Immature natural killer cell (primary cell): ENCODE results near the gene TMBIM1. TPM values are rescaled to one million over a fixed set of nuclear protein-coding genes. Genes with fewer than 3 reads are reported as not detected.

Experiments
- DNase-seq, 3 donors: peaks; one replicate each; pipeline ENCODE4 v3.0.0; 2022; ENCODE audit warnings: mixed read lengths in 1 of 3
- H3K27ac Mint-ChIP-seq, 6 donors: one replicate each; pipeline ENCODE4 v1.8.0; 2020; ENCODE audit warnings: mixed read lengths in 6 of 6, mild to moderate bottlenecking in 5 of 6, inconsistent platforms in 4 of 6, moderate library complexity in 3 of 6
- H3K27me3 Mint-ChIP-seq, 3 donors: one replicate each; pipeline ENCODE4 v1.8.0; 2020 to 2021; ENCODE audit warnings: low read depth in 3 of 3, mild to moderate bottlenecking in 3 of 3, mixed read lengths in 3 of 3, moderate library complexity in 3 of 3, inconsistent platforms in 1 of 3
- H3K36me3 Mint-ChIP-seq, 3 donors: one replicate each; pipeline ENCODE4 v1.8.0; 2020; ENCODE audit warnings: mixed read lengths in 3 of 3, inconsistent platforms in 2 of 3, mild to moderate bottlenecking in 2 of 3
- H3K4me1 Mint-ChIP-seq, 2 donors: one replicate each; pipeline ENCODE4 v1.8.0; 2020; ENCODE audit warnings: inconsistent platforms in 2 of 2, mild to moderate bottlenecking in 2 of 2, mixed read lengths in 2 of 2, moderate library complexity in 1 of 2
- H3K4me3 Mint-ChIP-seq, 5 donors: one replicate each; pipeline ENCODE4 v1.8.0; 2020; ENCODE audit warnings: mild to moderate bottlenecking in 5 of 5, mixed read lengths in 5 of 5, inconsistent platforms in 3 of 5, moderate library complexity in 3 of 5
- H3K9me3 Mint-ChIP-seq, 6 donors: one replicate each; pipeline ENCODE4 v1.8.0; 2020; ENCODE audit warnings: mild to moderate bottlenecking in 6 of 6, mixed read lengths in 6 of 6, inconsistent platforms in 4 of 6, moderate library complexity in 3 of 6
- polyA plus RNA-seq, 3 donors: library from polyadenylated mRNA; unstranded; fragments of 300-500 nt; fragmentation: Illumina TruSeq; gene quantifications; one replicate each; pipeline ENCODE4 v1.2.3, GENCODE V29; 2021

The TMBIM1 gene
- polyA plus RNA-seq, 3 donors from 2014 or later: 119 to 268 (median 155) TPM

DNA sequence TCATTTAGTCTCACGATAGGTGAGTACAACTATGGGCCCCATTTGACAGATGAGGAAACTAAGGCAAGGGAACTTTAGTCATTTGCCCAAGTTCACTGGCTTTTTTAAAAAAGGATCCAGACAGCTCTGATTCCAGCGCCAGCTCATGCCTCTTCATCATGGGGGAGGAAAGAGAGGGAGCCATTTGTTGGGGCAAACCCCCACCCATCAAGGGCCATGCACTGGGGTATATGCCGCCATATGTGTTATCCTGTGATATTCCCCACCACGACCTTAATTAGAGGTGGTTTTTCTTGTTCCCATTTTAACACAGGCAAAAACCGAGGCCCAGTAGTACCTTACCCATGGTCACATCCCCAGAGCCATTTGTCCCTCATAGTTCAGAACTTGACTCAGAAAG, 32.1 kb downstream of the TMBIM1 start:
- Mint-ChIP-seq H3K27ac (peak overlapping the region; percentile 49 to 80 (median 68)), H3K36me3 (peaks cover 6 to 12% (median 7%) of the 10 kb centered on the region in 3 donors), H3K27me3 (peaks cover 0 to 3% (median 1%) of the 10 kb centered on the region in 3 donors), H3K9me3 (no peaks in the 10 kb centered on the region), H3K4me1 (peaks cover 38 to 42% of the 10 kb centered on the region in 2 donors), H3K4me3 (no peak overlapping the region)
- no peak for DNase-seq

DNA sequence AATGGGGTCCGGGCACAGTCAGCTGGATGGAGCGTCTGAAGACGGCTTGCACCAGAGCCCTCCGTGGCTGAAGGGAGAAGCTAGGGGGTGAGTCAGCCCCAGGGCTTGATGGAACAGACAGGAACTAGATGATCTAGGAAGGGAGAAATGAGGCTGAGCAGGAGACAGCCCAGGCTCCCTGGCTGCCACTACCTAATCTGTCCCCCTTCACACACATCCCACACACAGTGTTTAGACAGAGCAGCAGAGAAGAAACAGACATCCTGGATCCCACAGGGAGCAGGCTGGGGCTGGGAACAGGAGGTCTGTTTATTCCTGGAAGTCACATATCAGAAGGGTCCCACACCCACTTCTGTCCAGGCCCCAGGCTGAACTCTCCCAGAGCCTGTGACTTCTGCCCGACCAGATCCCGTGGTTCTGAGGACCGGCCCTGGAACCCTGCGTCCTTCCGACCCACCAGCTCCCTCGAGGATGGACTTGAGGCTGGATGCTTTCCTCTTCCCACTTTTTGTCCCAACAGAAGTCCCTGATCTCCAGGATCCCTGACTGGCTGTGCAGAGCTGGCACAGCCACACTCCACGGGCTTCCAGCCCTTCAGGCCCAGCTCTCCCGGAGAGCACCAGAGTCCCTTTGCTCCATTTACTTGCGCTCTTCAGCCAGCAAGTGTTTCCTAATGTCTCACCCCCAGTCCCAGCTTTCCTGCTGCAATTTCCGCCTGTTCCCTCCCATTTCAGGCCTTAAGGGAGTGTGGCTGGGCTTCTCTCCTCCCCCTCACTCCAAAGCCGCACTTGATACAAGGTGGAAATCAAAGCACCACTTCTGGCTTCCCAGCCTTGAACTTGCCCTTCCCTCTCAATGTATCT, 33.0 kb downstream of the TMBIM1 start:
- Mint-ChIP-seq H3K27me3 (peaks cover 0 to 3% (median 1%) of the 10 kb centered on the region in 3 donors), H3K9me3 (no peaks in the 10 kb centered on the region), H3K27ac (peak overlapping the region; percentile 58 to 87 (median 76)), H3K4me3 (no peak overlapping the region), H3K36me3 (peaks cover 7 to 18% (median 10%) of the 10 kb centered on the region in 3 donors), H3K4me1 (peaks cover 33 to 34% of the 10 kb centered on the region in 2 donors)
- no peak for DNase-seq

DNA sequence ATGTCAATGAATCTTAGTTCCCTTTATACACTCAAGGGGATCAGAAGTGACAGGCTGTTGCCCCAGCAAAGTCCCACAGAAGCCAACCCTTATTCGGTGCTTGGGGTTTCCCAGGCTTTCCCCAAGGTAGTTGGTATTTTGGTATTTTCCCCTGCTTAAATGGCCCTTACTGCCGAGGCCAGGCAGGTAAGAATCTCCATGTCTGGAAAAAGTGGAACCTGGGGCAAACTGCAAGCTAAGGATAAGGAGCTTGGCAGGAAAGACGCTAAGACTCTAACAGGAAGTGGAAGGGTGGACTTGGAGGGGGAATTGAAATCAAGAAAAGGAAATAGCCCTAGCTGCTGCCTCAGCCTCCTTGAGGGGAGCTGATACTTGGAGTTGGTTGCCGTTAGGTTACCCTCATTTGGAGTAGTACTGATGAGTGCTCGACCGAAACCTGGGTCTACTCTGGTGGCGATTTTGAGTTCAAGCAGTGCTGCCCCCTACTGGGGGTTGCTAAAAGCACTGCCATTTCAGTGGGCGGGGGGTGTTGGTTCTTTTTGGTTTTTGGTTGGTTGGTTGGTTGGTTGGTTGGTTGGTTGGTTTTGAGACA, 34.8 kb downstream of the TMBIM1 start:
- peak overlapping the region; percentile 41 to 71 (median 54) for H3K4me3 Mint-ChIP-seq

DNA sequence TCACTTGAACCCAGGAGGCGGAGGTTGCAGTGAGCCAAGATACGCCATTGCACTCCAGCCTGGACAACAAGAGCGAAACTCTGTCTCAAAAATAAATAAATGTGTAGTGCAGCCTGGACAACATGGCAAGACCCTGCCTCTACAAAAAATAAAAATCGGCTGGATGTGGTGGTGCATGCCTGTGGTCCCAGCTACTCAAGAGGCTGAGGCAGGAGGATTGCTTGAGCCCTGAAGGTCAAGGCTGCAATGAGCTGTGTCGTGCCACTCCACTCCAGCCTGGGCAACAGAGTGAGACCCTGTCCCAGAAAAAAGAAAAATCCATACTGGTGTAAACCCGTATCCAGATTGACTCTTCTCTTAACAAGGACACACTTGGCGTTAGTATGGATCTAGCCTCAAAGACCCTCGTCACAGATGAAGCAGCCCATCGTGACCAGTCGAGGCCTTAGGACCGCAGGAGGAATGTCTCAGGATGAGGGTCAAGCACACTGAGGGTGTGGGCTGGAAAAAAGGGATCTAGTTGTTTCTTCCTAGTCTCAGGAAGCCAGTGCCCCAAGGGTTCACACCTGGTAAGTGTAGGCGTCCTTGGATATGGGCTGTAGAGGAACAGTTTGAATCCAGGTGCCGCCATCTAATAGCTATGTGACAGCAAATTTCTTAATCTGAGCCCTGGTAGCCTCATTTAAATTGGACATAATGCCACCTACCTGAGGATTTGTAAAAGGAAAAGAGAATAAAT, 35.5 kb downstream of the TMBIM1 start:
- DNase-seq: no peak
- no peaks in the 10 kb centered on the region for H3K9me3 Mint-ChIP-seq
- H3K27me3 Mint-ChIP-seq: peaks cover 1 to 3% (median 3%) of the 10 kb centered on the region in 3 donors
- peaks cover 6 to 25% (median 10%) of the 10 kb centered on the region in 3 donors for H3K36me3 Mint-ChIP-seq
- H3K27ac Mint-ChIP-seq: peak overlapping the region; percentile 78 to 95 (median 89)
- peaks cover 25% of the 10 kb centered on the region in 2 donors for H3K4me1 Mint-ChIP-seq
- no peak overlapping the region for H3K4me3 Mint-ChIP-seq

More for the DNA sequence above, 34.8 kb downstream of the TMBIM1 start:
- peak; percentile 69 to 78 (median 72) for DNase-seq
- Mint-ChIP-seq H3K27me3 (peaks cover 0 to 3% (median 1%) of the 10 kb centered on the region in 3 donors), H3K27ac (peak overlapping the region; percentile 78 to 95 (median 89)), H3K36me3 (peaks cover 6 to 24% (median 10%) of the 10 kb centered on the region in 3 donors), H3K4me1 (peaks cover 25% of the 10 kb centered on the region in 2 donors), H3K9me3 (no peaks in the 10 kb centered on the region)

DNA sequence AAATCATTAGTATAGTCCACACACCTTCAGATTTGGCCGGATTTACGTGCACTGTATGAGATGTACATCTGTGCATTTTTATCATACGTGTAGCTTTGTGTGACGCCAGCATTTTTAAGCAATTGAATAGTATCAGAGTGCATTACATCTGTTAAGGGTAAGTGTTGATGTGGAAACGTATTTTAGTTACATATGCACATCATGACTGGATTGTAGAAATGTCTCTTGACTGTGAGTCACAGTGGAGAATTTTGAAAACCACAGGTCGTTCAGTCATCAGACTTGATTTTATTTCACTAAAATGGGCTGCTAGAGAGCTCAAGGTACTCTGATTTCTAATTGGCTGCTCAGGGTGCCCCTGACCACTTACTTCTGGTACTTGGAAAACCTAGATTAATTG, 36.9 kb downstream of the TMBIM1 start:
- no peaks in the 10 kb centered on the region for H3K9me3 Mint-ChIP-seq
- H3K27me3 Mint-ChIP-seq: peaks cover 1 to 6% (median 3%) of the 10 kb centered on the region in 3 donors
- DNase-seq: no peak
- no peak overlapping the region for H3K4me3 Mint-ChIP-seq
- peaks cover 6 to 36% (median 10%) of the 10 kb centered on the region in 3 donors for H3K36me3 Mint-ChIP-seq
- peak overlapping the region in 5 of 6 donors; percentile 19 to 67 (median 50) for H3K27ac Mint-ChIP-seq
- H3K4me1 Mint-ChIP-seq: peaks cover 25% of the 10 kb centered on the region in 2 donors

DNA sequence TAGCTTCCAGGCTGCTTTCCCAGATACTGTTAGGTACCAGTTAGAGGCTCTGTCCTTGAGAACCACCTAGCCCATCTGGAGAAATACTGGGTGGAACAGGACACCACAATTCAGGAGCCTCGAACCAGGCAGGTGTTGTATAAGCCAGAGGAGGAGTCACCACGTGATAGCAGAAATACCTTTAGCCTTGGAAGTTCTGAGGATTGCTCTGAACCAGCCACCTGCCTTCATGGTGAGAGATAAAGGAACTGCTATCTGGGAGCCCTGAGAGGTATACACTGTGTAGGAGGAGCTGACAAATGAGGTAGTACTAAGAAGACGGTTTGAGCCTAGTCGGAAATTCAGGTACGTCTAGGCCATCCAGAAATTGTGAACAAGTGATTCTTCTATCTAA, 39.1 kb downstream of the TMBIM1 start:
- H3K27me3 Mint-ChIP-seq: peaks cover 1 to 9% (median 3%) of the 10 kb centered on the region in 3 donors
- no peak for DNase-seq
- peaks cover 22 to 55% (median 24%) of the 10 kb centered on the region in 3 donors for H3K36me3 Mint-ChIP-seq
- peak overlapping the region in 4 of 6 donors; percentile 15 to 51 (median 39) for H3K27ac Mint-ChIP-seq
- H3K4me3 Mint-ChIP-seq: no peak overlapping the region
- no peaks in the 10 kb centered on the region for H3K9me3 Mint-ChIP-seq
- H3K4me1 Mint-ChIP-seq: peaks cover 17% of the 10 kb centered on the region in 2 donors

DNA sequence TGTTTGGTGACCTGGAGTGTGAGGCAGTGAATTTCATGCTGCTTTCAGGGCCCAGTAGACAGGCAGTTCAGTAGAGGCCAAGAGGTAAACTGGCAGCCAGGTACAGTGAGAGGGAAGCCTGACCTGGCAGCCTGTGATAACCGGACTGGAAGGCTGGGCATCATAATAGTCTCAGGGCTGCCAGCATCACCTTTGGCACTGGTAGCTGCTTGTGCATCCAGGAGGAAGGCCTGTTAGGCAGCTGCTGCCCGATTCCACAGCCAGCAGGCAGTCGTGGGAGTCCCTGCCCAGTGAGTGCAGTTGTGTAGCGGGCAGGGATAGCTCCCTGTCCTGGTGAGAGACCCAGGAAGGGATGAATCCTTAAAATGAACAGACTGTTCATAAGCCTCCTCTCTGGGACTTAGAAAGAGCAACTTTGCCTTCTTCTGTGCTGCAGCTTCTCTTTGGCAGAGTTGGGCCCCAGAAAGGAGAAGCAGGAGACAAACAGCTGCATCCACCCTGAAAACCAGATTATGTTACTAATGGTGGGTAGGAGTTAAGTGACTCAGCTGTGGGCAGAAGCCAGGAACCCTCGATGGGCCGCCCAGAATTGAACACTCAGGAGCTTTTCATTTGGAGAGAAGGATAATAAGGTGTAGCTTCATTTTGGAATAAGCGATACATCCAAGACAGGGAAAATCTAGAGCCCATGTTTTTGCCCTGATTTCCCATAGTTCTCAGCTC, 39.6 kb downstream of the TMBIM1 start:
- Mint-ChIP-seq H3K27ac (peak overlapping the region in 5 of 6 donors; percentile 6 to 66 (median 46)), H3K9me3 (no peaks in the 10 kb centered on the region), H3K27me3 (peaks cover 1 to 7% (median 3%) of the 10 kb centered on the region in 3 donors), H3K36me3 (peaks cover 22 to 59% (median 27%) of the 10 kb centered on the region in 3 donors), H3K4me1 (peaks cover 14 to 15% of the 10 kb centered on the region in 2 donors), H3K4me3 (no peak overlapping the region)
- no peak for DNase-seq

DNA sequence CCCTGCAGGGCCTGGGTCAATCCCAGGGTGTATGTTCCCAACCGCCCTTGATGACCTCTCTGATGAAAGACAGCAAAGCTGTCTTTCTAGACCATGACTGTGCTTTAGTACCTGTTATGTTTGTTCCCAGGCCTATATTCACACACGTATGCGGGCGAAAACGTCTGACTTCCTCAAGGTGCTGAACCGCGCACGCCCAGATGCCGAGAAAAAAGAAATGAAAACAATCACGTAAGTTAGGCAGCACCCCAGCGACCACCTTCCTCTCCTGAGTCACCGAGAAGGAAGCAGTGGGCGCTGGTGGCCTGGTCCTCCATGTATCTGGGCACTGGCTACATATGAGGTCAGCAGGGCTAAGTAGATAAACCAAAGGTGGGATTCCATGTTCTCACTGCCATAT, 42.6 kb downstream of the TMBIM1 start:
- H3K27me3 Mint-ChIP-seq: peaks cover 0 to 6% (median 3%) of the 10 kb centered on the region in 3 donors
- H3K4me3 Mint-ChIP-seq: no peak overlapping the region
- no peaks in the 10 kb centered on the region for H3K9me3 Mint-ChIP-seq
- H3K36me3 Mint-ChIP-seq: peaks cover 22 to 60% (median 28%) of the 10 kb centered on the region in 3 donors
- peaks cover 17 to 18% of the 10 kb centered on the region in 2 donors for H3K4me1 Mint-ChIP-seq
- no peak for DNase-seq
- peak overlapping the region in 4 of 6 donors; percentile 55 to 83 (median 68) for H3K27ac Mint-ChIP-seq

DNA sequence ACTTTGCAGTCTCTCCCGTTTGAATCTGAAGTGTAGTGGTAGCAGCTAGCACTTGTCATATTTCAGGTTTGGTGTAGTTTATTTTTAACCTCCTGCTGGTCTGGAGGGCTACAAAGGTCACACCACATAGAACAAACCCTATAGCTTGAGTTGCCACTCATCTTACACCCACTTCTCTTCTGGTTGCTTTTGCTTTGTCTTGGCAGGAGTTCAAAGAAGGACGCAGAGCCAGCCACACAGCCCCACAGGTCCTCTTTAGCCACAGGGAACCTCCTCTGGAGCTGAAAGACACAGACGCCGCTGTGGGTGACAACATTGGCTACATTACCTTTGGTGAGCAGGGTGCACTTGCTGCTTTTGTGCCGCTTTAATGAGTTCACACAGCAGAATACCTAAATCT, 47.1 kb downstream of the TMBIM1 start:
- Mint-ChIP-seq H3K4me1 (peaks cover 34 to 53% of the 10 kb centered on the region in 2 donors), H3K36me3 (peaks cover 19 to 64% (median 44%) of the 10 kb centered on the region in 3 donors), H3K9me3 (no peaks in the 10 kb centered on the region), H3K27me3 (peaks cover 0 to 2% (median 0%) of the 10 kb centered on the region in 3 donors), H3K4me3 (no peak overlapping the region), H3K27ac (peak overlapping the region; percentile 31 to 79 (median 72))
- peak in 2 of 3 donors; percentile 18 to 35 for DNase-seq

DNA sequence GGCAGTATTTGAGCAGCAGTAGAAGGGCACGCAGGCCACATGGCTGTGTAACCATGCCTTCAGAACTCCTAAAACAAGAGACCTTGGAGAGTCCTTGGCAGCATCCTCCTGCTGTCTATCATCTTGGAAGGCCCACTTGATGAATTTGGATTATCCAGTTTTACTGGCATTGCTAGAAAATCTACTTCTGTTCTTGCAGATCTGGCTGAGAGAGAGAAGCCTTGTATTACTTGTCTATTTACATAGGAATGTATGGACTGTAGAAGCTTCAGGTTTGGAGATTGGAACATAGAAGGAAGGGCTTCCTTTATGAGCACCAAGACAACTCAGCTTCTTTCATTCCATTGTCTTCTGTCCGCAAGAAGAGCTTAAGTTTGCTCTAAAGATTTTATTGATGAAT, 47.6 kb downstream of the TMBIM1 start:
- Mint-ChIP-seq H3K9me3 (no peaks in the 10 kb centered on the region), H3K27ac (peak overlapping the region; percentile 10 to 82 (median 64)), H3K4me3 (no peak overlapping the region), H3K27me3 (peaks cover 0 to 5% (median 0%) of the 10 kb centered on the region in 3 donors), H3K36me3 (peaks cover 14 to 60% (median 39%) of the 10 kb centered on the region in 3 donors), H3K4me1 (peaks cover 32 to 49% of the 10 kb centered on the region in 2 donors)
- DNase-seq: no peak

DNA sequence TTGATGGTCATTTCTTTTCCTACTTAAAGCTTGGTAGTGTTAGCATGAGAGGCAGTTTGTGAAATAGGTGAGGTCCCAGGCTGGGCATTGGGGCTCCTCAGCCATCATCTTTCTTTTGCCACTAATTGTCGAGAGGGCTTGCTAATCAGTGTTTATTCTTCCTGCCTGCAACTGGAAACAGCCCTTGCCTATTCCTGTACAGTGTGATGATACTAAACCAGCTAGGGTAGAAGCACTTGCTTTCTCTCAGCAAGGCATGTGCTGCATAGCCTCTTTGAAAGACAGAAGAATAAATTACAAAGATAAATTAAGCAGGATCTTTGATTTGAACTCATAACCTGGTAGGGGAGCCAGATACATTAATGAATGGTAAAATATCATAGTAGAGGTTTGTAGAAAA, 48.1 kb downstream of the TMBIM1 start:
- H3K36me3 Mint-ChIP-seq: peaks cover 9 to 58% (median 38%) of the 10 kb centered on the region in 3 donors
- no peaks in the 10 kb centered on the region for H3K9me3 Mint-ChIP-seq
- no peak overlapping the region for H3K4me3 Mint-ChIP-seq
- H3K27me3 Mint-ChIP-seq: peaks cover 0 to 3% (median 0%) of the 10 kb centered on the region in 3 donors
- DNase-seq: no peak
- H3K4me1 Mint-ChIP-seq: peaks cover 30 to 49% of the 10 kb centered on the region in 2 donors
- H3K27ac Mint-ChIP-seq: peak overlapping the region; percentile 10 to 82 (median 58)

DNA sequence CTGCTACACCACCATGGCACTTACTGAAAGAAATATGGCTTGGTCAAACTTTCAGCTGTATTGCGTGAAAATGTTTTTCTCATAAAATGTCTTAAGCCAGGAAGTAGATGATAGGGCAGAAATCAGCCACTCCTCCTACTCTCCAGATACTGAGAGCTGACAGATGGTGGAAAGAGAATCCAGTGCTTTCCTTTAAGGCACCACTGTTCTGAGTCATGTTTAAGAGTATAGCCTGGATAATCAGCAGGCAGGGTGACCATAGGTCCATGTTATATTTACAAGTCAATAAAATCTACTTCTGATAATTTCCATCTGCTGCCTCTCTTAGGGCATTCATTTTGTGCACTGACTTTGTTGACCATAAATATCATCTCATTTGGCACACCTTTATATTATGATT, 53.4 kb downstream of the TMBIM1 start:
- peaks cover 20 to 59% of the 10 kb centered on the region in 2 donors for H3K4me1 Mint-ChIP-seq
- peak overlapping the region in 4 of 6 donors; percentile 40 to 65 (median 54) for H3K27ac Mint-ChIP-seq
- H3K4me3 Mint-ChIP-seq: no peak overlapping the region
- no peak for DNase-seq
- H3K36me3 Mint-ChIP-seq: peaks cover 16 to 64% (median 30%) of the 10 kb centered on the region in 3 donors
- H3K9me3 Mint-ChIP-seq: no peaks in the 10 kb centered on the region
- H3K27me3 Mint-ChIP-seq: peaks cover 2 to 15% (median 4%) of the 10 kb centered on the region in 3 donors
